K562 (cell line): ENCODE data around the gene BOC.

Experiments
- CTBP1 ChIP-seq: fragments of 450-650 bp; IDR thresholded peaks from 2 replicates; pipeline ENCODE4 v1.6.1; 2016; ENCODE audit warnings: borderline replicate concordance
- HNRNPLL ChIP-seq: fragments of 200-400 bp; formaldehyde crosslinking; IDR thresholded peaks from 2 replicates; pipeline ENCODE4 v1.6.1; 2017; ENCODE audit warnings: low read length, low read depth, mild to moderate bottlenecking; ENCODE audit not compliant: poor library complexity, severe bottlenecking
- POLR2A ChIP-seq: fragments of 450-650 bp; conservative IDR thresholded peaks from 2 replicates; pipeline ENCODE4 v1.6.1; 2016
- POLR2AphosphoS5 ChIP-seq: IDR thresholded peaks from 2 replicates; pipeline ENCODE4 v1.6.1; 2011; ENCODE audit warnings: mild to moderate bottlenecking, low read depth, low read length, moderate library complexity; ENCODE audit not compliant: control insufficient read depth, insufficient read depth
- SRF ChIP-seq, 2 experiments: fragments of 250-450, 450-650 bp in 1 of 2; sonication (Bioruptor Pico) in 1 of 2; sonication (generic) in 1 of 2; formaldehyde crosslinking; IDR thresholded peaks; 2 replicates each; pipeline versions ENCODE4 v1.5.0 to v1.5.1; 2020 to 2022; ENCODE audit warnings: mild to moderate bottlenecking in 1 of 2, missing genetic modification reagents in 1 of 2
- TF ChIP-seq, protein P1 (sequence below): sonication (generic); formaldehyde crosslinking; IDR thresholded peaks from 2 replicates; pipeline ENCODE4 v1.8.1; 2023; ENCODE audit warnings: mild to moderate bottlenecking, missing genetic modification reagents
- TF ChIP-seq, protein P2 (sequence below), 3 experiments: IDR thresholded peaks in 2 of 3; conservative IDR thresholded peaks in 1 of 3; 2 replicates each; pipeline ENCODE4 v1.5.1; 2011 to 2012; ENCODE audit warnings: low read length in 3 of 3, mild to moderate bottlenecking in 3 of 3, control low read depth in 2 of 3, improper control_type of control experiment in 1 of 3, inconsistent platforms in 1 of 3, low read depth in 1 of 3, mixed read lengths in 1 of 3, moderate library complexity in 1 of 3; ENCODE audit not compliant: insufficient read depth in 2 of 3

DNA sequence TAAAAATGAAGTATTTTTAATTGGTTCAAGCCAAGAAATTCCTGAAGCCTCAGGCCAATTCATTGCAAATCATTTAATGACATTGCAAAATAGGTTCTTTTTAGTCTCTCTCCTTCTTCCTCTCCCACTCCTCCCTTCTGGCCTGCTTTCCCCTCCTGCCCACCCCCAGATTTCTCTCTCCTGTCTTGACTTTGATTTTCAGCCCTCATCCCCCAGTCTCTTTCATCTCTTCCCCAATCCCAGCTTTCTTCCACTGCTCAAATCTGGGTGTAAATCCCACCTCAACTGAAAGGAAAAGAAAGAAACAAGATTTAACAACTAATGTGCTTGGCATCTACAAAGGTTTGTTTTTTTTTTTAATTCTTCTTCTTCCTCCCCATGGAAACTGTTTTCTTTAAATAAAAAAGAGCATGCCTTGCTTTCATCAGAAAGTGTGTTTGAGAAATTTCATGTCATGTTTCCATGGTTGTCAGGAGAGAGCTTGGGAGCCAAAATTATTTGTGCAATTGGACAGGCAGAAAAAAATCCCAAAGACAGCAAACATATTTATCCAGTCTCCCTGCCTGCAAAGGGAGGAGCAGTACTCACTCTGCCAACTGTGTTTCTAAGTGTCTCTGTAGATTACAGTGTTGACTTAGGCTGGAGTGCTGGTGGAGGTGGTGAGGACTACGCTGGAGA, 50.4 kb downstream of the BOC start:
- TF ChIP-seq, protein P1, sequence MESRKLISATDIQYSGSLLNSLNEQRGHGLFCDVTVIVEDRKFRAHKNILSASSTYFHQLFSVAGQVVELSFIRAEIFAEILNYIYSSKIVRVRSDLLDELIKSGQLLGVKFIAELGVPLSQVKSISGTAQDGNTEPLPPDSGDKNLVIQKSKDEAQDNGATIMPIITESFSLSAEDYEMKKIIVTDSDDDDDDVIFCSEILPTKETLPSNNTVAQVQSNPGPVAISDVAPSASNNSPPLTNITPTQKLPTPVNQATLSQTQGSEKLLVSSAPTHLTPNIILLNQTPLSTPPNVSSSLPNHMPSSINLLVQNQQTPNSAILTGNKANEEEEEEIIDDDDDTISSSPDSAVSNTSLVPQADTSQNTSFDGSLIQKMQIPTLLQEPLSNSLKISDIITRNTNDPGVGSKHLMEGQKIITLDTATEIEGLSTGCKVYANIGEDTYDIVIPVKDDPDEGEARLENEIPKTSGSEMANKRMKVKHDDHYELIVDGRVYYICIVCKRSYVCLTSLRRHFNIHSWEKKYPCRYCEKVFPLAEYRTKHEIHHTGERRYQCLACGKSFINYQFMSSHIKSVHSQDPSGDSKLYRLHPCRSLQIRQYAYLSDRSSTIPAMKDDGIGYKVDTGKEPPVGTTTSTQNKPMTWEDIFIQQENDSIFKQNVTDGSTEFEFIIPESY: no peak
- TF ChIP-seq CTBP1 (no peak), HNRNPLL (no peak), POLR2A (no peak), SRF (CRISPR knock-in tag; IDR thresholded peaks at IDR 0.05) (no peak), POLR2AphosphoS5 (no peak)
- TF ChIP-seq, protein P2, sequence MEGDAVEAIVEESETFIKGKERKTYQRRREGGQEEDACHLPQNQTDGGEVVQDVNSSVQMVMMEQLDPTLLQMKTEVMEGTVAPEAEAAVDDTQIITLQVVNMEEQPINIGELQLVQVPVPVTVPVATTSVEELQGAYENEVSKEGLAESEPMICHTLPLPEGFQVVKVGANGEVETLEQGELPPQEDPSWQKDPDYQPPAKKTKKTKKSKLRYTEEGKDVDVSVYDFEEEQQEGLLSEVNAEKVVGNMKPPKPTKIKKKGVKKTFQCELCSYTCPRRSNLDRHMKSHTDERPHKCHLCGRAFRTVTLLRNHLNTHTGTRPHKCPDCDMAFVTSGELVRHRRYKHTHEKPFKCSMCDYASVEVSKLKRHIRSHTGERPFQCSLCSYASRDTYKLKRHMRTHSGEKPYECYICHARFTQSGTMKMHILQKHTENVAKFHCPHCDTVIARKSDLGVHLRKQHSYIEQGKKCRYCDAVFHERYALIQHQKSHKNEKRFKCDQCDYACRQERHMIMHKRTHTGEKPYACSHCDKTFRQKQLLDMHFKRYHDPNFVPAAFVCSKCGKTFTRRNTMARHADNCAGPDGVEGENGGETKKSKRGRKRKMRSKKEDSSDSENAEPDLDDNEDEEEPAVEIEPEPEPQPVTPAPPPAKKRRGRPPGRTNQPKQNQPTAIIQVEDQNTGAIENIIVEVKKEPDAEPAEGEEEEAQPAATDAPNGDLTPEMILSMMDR (IDR thresholded peaks at IDR 0.05 in 2 of 3, conservative IDR thresholded peaks at IDR 0.05 in 1 of 3; ENCODE audit: insufficient read depth in 2 of 3, low read depth in 1 of 3, low read length in 3 of 3): no peak
